WTC11 (cell line): ENCODE measurements around the gene SLC12A6. TPM values are rescaled to one million over a fixed set of nuclear protein-coding genes. Genes with fewer than 3 reads are reported as not detected.

Experiments used
- ATAC-seq: fragments of 200-7000 bp; cut with Tn5 transposase; 2 replicates; pipeline ENCODE4 v1.10.0; 2021; ENCODE audit warnings: mild to moderate bottlenecking, moderate library complexity
- CTCF ChIA-PET: fragments of 300-600 bp; sonication (Branson Sonifier 250); formaldehyde crosslinking; loops from one replicate; lab custom pipeline; 2021; ENCODE audit warnings: antibody characterized with exemption; lab: Charles Lee
- POLR2A ChIA-PET: fragments of 350-600 bp; sonication (Branson Sonifier 250); formaldehyde crosslinking; loops from one replicate; lab custom pipeline; 2021; ENCODE audit warnings: antibody characterized with exemption; lab: Charles Lee
- DNase-seq: peaks from one replicate; pipeline ENCODE4 v3.0.0; 2021; ENCODE audit warnings: low spot score
- H3K27ac Mint-ChIP-seq: 2 replicates; pipeline ENCODE4 v1.8.0; 2021; ENCODE audit warnings: mixed read lengths
- H3K27me3 Mint-ChIP-seq: 2 replicates; pipeline ENCODE4 v1.8.0; 2021; ENCODE audit warnings: low read depth, mild to moderate bottlenecking, moderate library complexity, mixed read lengths
- H3K36me3 Mint-ChIP-seq: 2 replicates; pipeline ENCODE4 v1.8.0; 2021; ENCODE audit warnings: mixed read lengths
- H3K4me1 Mint-ChIP-seq: 2 replicates; pipeline ENCODE4 v1.8.0; 2022; ENCODE audit warnings: mixed read lengths
- H3K4me3 Mint-ChIP-seq: 2 replicates; pipeline ENCODE4 v1.8.0; 2021; ENCODE audit warnings: mild to moderate bottlenecking, moderate library complexity, mixed read lengths
- H3K9me3 Mint-ChIP-seq: 2 replicates; pipeline ENCODE4 v1.8.0; 2021; ENCODE audit warnings: mixed read lengths
- ATF1 ChIP-seq: sonication (generic); formaldehyde crosslinking; IDR thresholded peaks from 2 replicates; pipeline ENCODE4 v1.8.1; 2023; ENCODE audit warnings: mild to moderate bottlenecking, moderate library complexity, missing genetic modification reagents
- ELF4 ChIP-seq: sonication (generic); formaldehyde crosslinking; IDR thresholded peaks from 2 replicates; pipeline ENCODE4 v1.8.1; 2022; ENCODE audit warnings: low read depth, mild to moderate bottlenecking, moderate library complexity, missing genetic modification reagents
- ETV6 ChIP-seq: sonication (generic); formaldehyde crosslinking; IDR thresholded peaks from 2 replicates; pipeline ENCODE4 v1.8.1; 2022; ENCODE audit warnings: mild to moderate bottlenecking, missing genetic modification reagents
- FOXP1 ChIP-seq: sonication (generic); formaldehyde crosslinking; IDR thresholded peaks from 2 replicates; pipeline ENCODE4 v1.8.0; 2022; ENCODE audit warnings: missing genetic modification reagents, mild to moderate bottlenecking, moderate library complexity, borderline replicate concordance
- JUN ChIP-seq: sonication (generic); formaldehyde crosslinking; IDR thresholded peaks from 2 replicates; pipeline ENCODE4 v1.8.0; 2023; ENCODE audit warnings: mild to moderate bottlenecking, missing genetic modification reagents
- MYBL2 ChIP-seq: sonication (generic); formaldehyde crosslinking; IDR thresholded peaks from 2 replicates; pipeline ENCODE4 v1.8.1; 2023; ENCODE audit warnings: mild to moderate bottlenecking, moderate library complexity, missing genetic modification reagents
- NFE2L1 ChIP-seq: sonication (generic); formaldehyde crosslinking; IDR thresholded peaks from 2 replicates; pipeline ENCODE4 v1.8.1; 2023; ENCODE audit warnings: missing genetic modification reagents
- NFYB ChIP-seq: sonication (generic); formaldehyde crosslinking; conservative IDR thresholded peaks from 2 replicates; pipeline ENCODE4 v1.8.0; 2022; ENCODE audit warnings: low read depth, missing genetic modification reagents
- RORB ChIP-seq: fragments of 250-450 bp; sonication (Bioruptor Pico); IDR thresholded peaks from 2 replicates; pipeline ENCODE4 v1.9.0; 2021; ENCODE audit warnings: mild to moderate bottlenecking
- SOX15 ChIP-seq: fragments of 250-450 bp; sonication (Bioruptor Pico); IDR thresholded peaks from 2 replicates; pipeline ENCODE4 v1.9.0; 2021; ENCODE audit warnings: mild to moderate bottlenecking
- ZBTB21 ChIP-seq: sonication (generic); formaldehyde crosslinking; IDR thresholded peaks from 2 replicates; pipeline ENCODE4 v1.8.1; 2023; ENCODE audit warnings: mild to moderate bottlenecking, missing genetic modification reagents, borderline replicate concordance
- total RNA-seq: library from RNA; stranded (reverse); gene quantifications from 3 replicates; pipeline ENCODE4 v1.2.3, GENCODE V29; 2021
- TF ChIP-seq, protein P1 (sequence below): sonication (generic); formaldehyde crosslinking; IDR thresholded peaks from 2 replicates; pipeline ENCODE4 v1.8.0; 2023; ENCODE audit warnings: mild to moderate bottlenecking, missing genetic modification reagents
- TF ChIP-seq, protein P2 (sequence below): fragments of 250-450 bp; sonication (Bioruptor Pico); IDR thresholded peaks from 2 replicates; pipeline ENCODE4 v1.9.0; 2021; ENCODE audit warnings: mild to moderate bottlenecking
- TF ChIP-seq, protein P3 (sequence below): fragments of 250-450 bp; sonication (Bioruptor Pico); IDR thresholded peaks from 2 replicates; pipeline ENCODE4 v1.9.0; 2021; ENCODE audit warnings: mild to moderate bottlenecking, borderline replicate concordance

Gene SLC12A6
- total RNA-seq, 1 experiment from 2014 or later = 16.2 TPM

DNA sequence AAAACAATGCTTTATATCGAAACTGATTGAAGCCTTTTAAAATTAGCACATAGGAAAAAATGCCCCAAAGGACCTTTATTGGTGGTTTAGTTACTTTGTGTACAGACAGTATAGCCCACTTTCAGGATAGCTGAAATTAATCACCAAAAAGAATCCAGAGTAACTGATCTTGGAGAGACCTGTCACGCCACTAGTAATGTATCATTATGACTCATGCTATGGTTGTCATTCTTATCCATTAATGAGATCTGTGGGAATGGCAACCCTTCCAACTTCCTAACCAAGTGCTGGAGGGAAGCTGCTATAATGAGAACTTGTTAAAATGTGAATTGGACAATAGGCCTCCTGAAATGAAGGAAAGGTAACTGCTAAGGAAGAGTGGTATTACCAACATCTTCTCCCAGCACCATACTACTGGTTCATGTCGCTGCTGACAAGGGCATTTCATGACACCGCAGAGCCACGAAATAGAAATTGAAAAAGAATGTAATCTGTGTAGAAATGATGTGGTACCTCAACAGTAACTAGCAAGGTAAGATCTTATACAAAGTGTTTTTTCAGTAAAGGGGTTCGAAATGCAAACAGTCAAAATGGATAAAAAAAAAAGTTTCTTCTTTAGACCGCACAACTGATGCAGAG is 119.9 kb downstream of the SLC12A6 start (continued):
- TF ChIP-seq, protein P1, sequence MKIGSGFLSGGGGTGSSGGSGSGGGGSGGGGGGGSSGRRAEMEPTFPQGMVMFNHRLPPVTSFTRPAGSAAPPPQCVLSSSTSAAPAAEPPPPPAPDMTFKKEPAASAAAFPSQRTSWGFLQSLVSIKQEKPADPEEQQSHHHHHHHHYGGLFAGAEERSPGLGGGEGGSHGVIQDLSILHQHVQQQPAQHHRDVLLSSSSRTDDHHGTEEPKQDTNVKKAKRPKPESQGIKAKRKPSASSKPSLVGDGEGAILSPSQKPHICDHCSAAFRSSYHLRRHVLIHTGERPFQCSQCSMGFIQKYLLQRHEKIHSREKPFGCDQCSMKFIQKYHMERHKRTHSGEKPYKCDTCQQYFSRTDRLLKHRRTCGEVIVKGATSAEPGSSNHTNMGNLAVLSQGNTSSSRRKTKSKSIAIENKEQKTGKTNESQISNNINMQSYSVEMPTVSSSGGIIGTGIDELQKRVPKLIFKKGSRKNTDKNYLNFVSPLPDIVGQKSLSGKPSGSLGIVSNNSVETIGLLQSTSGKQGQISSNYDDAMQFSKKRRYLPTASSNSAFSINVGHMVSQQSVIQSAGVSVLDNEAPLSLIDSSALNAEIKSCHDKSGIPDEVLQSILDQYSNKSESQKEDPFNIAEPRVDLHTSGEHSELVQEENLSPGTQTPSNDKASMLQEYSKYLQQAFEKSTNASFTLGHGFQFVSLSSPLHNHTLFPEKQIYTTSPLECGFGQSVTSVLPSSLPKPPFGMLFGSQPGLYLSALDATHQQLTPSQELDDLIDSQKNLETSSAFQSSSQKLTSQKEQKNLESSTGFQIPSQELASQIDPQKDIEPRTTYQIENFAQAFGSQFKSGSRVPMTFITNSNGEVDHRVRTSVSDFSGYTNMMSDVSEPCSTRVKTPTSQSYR (CRISPR knock-in tag) = no peak

DNA sequence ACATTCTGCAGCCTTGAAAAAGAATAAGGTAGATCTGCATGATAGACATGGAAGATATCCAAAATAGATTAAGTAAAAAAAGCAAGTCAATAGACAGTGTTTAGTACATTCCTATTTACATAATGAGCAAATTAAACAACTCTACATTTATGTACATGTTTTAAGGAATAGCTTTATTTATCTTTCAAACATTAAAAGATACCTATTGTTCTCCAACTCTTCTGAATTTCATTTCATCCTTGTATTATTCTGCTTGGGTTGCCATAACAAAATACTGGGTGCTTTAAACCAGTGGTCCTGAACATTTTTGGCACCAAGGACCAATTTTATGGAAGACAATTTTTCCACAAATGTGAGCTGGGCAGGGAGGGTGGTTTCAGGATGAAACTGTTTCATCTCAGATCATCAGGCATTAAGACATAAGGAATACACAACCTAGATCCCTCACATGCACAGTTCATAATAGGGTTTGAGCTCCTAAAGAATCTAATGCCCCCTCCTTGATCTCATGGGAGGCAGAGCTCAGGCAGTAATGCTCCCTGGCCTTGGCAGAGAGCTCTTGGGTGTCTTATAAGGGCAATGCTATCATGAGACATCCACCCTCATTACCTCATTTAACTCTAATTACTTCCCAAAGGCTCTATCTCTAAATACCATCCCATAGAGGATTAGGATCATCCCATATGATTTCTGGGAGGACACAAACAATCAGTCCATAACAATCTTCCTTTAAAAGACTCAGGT is 120.9 kb downstream of the SLC12A6 start:
- H3K4me1 Mint-ChIP-seq = peaks cover 36% of the 10 kb centered on the region
- POLR2A ChIA-PET = no interaction called here

DNA sequence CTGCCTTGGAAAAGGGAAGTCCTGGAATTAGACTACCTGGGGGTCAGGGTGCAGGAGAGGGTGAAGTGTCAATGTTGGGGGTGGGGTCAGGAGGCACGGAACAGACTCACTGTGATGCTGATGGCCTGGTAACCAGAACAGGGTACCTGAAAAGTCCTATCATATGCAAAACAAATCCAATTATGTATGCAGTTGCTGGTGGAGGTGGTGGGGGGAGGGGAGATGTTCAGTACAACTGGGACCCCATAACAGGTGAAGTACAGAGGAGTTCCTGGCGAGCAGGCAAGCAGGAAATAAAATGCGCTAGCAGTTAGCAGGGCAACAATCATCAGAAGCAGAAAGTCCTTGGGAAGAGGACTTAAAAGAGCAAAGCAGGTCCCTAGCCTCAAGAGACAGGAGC is 123.4 kb downstream of the SLC12A6 start:
- DNase-seq = peak; percentile 50
- Mint-ChIP-seq H3K9me3 (peaks cover 3% of the 10 kb centered on the region; the same call in 1 of the 2 replicates), H3K4me3 (peak overlapping the region; percentile 50), H3K27ac (peak overlapping the region; percentile 98), H3K36me3 (no peaks in the 10 kb centered on the region), H3K27me3 (no peaks in the 10 kb centered on the region), H3K4me1 (peaks cover 41% of the 10 kb centered on the region)
- CTCF ChIA-PET = interaction anchor here (1.0 to 1.3 kb wide), 3 partner anchors 52 to 106 kb away, joined by 3 to 7 read pairs (median 4); no protein-coding TSS in a partner anchor
- no peak for TF ChIP-seq ATF1 (CRISPR knock-in tag)
- TF ChIP-seq, protein P1 (CRISPR knock-in tag) = peak; percentile 92
- TF ChIP-seq FOXP1 = no peak
- POLR2A ChIA-PET = no interaction called here
- peak; percentile 55 for ATAC-seq

More for the DNA sequence above, 120.9 kb downstream of the SLC12A6 start:
- ATAC-seq = no peak
- DNase-seq = no peak
- Mint-ChIP-seq H3K4me3 (no peak overlapping the region), H3K27me3 (no peaks in the 10 kb centered on the region), H3K27ac (no peak overlapping the region), H3K36me3 (no peaks in the 10 kb centered on the region), H3K9me3 (peaks cover 3% of the 10 kb centered on the region; the same call in 1 of the 2 replicates)
- CTCF ChIA-PET = interaction anchor here (1.1 to 1.5 kb wide), 3 partner anchors 8 to 107 kb away, joined by 3 to 6 read pairs (median 4); partner anchors contain the start of gene EMC4
- no peak for TF ChIP-seq NFE2L1 (CRISPR knock-in tag)
- TF ChIP-seq NFYB (CRISPR knock-in tag) = no peak
- no peak for TF ChIP-seq JUN (CRISPR knock-in tag)
- TF ChIP-seq ETV6 (CRISPR knock-in tag) = no peak
- TF ChIP-seq, protein P2, sequence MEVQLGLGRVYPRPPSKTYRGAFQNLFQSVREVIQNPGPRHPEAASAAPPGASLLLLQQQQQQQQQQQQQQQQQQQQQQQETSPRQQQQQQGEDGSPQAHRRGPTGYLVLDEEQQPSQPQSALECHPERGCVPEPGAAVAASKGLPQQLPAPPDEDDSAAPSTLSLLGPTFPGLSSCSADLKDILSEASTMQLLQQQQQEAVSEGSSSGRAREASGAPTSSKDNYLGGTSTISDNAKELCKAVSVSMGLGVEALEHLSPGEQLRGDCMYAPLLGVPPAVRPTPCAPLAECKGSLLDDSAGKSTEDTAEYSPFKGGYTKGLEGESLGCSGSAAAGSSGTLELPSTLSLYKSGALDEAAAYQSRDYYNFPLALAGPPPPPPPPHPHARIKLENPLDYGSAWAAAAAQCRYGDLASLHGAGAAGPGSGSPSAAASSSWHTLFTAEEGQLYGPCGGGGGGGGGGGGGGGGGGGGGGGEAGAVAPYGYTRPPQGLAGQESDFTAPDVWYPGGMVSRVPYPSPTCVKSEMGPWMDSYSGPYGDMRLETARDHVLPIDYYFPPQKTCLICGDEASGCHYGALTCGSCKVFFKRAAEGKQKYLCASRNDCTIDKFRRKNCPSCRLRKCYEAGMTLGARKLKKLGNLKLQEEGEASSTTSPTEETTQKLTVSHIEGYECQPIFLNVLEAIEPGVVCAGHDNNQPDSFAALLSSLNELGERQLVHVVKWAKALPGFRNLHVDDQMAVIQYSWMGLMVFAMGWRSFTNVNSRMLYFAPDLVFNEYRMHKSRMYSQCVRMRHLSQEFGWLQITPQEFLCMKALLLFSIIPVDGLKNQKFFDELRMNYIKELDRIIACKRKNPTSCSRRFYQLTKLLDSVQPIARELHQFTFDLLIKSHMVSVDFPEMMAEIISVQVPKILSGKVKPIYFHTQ = no peak
- TF ChIP-seq MYBL2 = no peak

DNA sequence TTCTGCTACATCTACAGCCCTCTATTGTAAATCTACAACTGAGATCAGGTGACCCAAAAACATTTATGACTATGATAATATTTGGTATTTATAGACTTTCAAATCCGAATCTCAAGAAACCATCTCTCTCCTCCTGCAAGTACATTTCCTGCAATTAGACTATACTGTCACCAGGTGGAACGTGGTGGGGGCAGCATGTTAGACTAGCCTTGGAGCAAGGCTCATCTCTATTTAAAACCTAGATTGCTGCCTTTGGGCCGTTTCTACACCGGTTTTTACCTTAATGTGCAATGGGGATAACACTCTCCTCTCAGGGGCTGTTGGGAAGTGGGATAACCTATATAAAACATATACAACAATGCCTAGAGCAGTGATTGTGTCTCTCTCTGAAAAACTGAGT is 123.9 kb downstream of the SLC12A6 start:
- Mint-ChIP-seq H3K27me3 (no peaks in the 10 kb centered on the region), H3K27ac (peak overlapping the region; percentile 98), H3K4me3 (peak overlapping the region; percentile 50), H3K36me3 (no peaks in the 10 kb centered on the region), H3K9me3 (peaks cover 3% of the 10 kb centered on the region; the same call in 1 of the 2 replicates), H3K4me1 (peaks cover 44% of the 10 kb centered on the region)
- ChIA-PET POLR2A (no interaction called here), CTCF (interaction anchor here (1.3 kb wide), 1 partner anchor 106 kb away, joined by 3 read pairs; no protein-coding TSS in a partner anchor)
- no peak for DNase-seq
- peak; percentile 0; the same call in 1 of the 2 replicates for ATAC-seq
- TF ChIP-seq ZBTB21 (CRISPR knock-in tag) = no peak
- no peak for TF ChIP-seq NFE2L1 (CRISPR knock-in tag)
- TF ChIP-seq ELF4 = no peak
- TF ChIP-seq, protein P3, sequence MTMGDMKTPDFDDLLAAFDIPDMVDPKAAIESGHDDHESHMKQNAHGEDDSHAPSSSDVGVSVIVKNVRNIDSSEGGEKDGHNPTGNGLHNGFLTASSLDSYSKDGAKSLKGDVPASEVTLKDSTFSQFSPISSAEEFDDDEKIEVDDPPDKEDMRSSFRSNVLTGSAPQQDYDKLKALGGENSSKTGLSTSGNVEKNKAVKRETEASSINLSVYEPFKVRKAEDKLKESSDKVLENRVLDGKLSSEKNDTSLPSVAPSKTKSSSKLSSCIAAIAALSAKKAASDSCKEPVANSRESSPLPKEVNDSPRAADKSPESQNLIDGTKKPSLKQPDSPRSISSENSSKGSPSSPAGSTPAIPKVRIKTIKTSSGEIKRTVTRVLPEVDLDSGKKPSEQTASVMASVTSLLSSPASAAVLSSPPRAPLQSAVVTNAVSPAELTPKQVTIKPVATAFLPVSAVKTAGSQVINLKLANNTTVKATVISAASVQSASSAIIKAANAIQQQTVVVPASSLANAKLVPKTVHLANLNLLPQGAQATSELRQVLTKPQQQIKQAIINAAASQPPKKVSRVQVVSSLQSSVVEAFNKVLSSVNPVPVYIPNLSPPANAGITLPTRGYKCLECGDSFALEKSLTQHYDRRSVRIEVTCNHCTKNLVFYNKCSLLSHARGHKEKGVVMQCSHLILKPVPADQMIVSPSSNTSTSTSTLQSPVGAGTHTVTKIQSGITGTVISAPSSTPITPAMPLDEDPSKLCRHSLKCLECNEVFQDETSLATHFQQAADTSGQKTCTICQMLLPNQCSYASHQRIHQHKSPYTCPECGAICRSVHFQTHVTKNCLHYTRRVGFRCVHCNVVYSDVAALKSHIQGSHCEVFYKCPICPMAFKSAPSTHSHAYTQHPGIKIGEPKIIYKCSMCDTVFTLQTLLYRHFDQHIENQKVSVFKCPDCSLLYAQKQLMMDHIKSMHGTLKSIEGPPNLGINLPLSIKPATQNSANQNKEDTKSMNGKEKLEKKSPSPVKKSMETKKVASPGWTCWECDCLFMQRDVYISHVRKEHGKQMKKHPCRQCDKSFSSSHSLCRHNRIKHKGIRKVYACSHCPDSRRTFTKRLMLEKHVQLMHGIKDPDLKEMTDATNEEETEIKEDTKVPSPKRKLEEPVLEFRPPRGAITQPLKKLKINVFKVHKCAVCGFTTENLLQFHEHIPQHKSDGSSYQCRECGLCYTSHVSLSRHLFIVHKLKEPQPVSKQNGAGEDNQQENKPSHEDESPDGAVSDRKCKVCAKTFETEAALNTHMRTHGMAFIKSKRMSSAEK (CRISPR knock-in tag) = no peak
- no peak for TF ChIP-seq ETV6 (CRISPR knock-in tag)
- no peak for TF ChIP-seq SOX15 (CRISPR knock-in tag)
- TF ChIP-seq RORB (CRISPR knock-in tag) = no peak
